GM18907 (cell line): ENCODE measurements around the gene APBA3.

Experiments
- ATAC-seq: cut with Tn5 transposase; IDR thresholded peaks from one replicate; pipeline ENCODE4 v1.9.1; 2021; ENCODE audit warnings: mild to moderate bottlenecking, moderate library complexity; ENCODE audit not compliant: unreplicated experiment

The APBA3 gene

GRCh38 chr19:3751236-3751635, 10.3 kb downstream of the APBA3 start:
- no peak for ATAC-seq

GRCh38 chr19:3750211-3750610, 11.3 kb downstream of the APBA3 start:
- ATAC-seq = no peak

DNA sequence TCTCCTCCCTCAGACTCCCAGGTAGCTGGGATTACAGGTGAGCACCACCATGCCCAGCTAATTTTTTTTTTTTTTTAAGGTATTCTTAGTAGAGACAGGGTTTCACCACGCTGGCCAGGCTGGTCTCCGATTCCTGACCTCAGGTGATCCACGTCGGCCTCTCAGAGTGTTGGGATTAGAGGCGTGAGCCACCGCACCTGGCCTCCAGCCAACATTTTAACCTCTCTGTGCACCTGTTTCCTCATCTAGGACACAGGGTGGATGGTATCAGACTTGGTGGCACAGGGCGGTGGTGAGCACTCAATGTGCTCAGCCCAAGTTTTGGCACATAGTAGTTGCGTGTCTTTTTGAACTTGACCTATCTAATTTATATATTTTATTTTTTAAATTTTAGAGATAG, 12.5 kb downstream of the APBA3 start:
- no peak for ATAC-seq

DNA sequence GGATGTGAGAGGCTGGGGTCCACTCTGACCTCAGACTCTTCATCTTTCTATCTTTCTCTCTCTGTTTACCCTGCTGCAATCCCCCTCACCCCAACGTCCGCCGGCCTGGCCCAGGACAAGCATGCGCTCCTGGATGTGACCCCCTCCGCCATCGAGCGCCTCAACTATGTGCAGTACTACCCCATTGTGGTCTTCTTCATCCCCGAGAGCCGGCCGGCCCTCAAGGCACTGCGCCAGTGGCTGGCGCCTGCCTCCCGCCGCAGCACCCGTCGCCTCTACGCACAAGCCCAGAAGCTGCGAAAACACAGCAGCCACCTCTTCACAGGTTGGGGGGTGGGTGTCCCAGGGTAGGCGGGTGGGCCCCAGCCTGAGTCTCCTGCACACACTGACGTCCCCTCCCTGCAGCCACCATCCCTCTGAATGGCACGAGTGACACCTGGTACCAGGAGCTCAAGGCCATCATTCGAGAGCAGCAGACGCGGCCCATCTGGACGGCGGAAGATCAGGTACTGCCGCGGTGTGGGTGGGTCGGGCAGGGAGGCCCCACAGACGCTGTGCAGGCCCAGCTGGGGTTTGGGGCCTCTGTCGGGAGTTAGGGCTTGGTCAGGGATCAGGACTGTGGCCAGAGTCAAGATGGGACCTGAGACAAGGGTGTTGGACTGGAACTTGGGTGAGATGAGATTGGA, 15.0 kb downstream of the APBA3 start:
- no peak for ATAC-seq

GRCh38 chr19:3745363-3746045, 16.0 kb downstream of the APBA3 start:
- ATAC-seq = no peak

GRCh38 chr19:3743486-3743885, 18.0 kb downstream of the APBA3 start:
- no peak for ATAC-seq

DNA sequence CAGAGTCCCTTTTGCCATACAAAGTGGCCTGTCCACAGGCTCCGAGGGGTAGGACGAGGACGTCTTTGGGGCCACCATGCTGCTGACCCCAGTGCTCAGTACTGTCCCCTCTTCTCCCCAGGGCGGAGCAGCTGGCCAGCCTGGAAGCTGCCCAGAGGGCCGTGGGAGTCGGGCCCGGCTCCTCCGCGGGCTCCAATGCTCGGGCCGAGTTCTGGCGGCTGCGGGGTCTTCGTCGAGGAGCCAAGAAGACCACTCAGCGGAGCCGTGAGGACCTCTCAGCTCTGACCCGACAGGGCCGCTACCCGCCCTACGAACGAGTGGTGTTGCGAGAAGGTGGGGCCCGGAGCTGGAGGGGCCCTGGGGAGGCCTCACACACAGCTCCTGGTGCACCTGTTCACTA, 21.1 kb downstream of the APBA3 start:
- ATAC-seq = no peak

DNA sequence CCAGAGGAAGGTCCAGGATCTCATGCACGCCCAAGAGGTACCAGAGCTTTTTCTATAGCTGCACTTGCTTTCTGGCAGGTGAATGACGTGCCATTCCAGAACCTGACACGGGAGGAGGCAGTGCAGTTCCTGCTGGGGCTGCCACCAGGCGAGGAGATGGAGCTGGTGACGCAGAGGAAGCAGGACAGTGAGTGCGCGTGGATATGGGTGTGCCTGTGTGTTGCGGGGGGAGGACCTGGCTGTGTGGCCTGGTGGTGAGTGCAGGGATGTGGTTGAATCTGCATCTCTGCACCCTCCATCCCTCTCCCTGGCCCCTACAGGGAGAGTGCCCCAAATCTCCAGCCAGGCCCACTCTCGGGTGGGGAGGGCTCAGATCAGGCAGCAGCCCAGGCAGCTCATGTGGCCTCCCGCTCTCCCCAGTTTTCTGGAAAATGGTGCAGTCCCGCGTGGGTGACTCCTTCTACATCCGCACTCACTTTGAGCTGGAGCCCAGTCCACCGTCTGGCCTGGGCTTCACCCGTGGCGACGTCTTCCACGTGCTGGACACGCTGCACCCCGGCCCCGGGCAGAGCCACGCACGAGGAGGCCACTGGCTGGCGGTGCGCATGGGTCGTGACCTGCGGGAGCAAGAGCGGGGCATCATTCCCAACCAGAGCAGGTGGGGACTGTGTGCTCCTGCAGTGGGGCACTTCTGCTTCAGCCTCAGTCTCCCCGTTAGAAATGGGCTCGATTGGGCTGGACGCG, 22.8 kb downstream of the APBA3 start:
- no peak for ATAC-seq

- no peak for ATAC-seq
These were observed 23.8 kb downstream of the APBA3 start for GRCh38 chr19:3737487-3738205.

DNA sequence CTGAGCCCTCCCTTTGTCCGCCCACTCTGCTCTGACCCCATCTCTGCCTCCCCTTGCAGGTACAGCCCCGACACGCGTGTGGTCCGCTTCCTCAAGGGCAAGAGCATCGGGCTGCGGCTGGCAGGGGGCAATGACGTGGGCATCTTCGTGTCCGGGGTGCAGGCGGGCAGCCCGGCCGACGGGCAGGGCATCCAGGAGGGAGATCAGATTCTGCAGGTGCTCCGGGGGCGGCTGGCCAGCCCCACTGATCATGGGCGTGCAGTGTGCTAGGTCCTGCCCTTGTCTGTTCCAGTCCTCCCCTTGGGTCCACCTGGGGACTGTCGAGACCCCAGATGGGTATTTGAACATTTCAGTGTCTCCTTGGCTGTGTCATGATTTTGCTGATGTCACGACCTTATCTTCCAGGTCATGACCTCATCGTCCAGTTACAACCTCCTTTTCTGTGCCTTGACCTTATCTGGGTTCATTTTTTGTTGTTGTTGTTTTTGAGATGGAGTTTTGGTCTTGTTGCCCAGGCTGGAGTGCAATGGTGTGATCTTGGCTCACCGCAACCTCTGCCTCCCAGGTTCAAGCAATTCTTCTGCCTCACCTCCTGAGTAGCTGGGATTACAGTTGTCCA, 25.3 kb downstream of the APBA3 start:
- ATAC-seq = no peak

GRCh38 chr19:3734310-3734600, 27.2 kb downstream of the APBA3 start:
- no peak for ATAC-seq

DNA sequence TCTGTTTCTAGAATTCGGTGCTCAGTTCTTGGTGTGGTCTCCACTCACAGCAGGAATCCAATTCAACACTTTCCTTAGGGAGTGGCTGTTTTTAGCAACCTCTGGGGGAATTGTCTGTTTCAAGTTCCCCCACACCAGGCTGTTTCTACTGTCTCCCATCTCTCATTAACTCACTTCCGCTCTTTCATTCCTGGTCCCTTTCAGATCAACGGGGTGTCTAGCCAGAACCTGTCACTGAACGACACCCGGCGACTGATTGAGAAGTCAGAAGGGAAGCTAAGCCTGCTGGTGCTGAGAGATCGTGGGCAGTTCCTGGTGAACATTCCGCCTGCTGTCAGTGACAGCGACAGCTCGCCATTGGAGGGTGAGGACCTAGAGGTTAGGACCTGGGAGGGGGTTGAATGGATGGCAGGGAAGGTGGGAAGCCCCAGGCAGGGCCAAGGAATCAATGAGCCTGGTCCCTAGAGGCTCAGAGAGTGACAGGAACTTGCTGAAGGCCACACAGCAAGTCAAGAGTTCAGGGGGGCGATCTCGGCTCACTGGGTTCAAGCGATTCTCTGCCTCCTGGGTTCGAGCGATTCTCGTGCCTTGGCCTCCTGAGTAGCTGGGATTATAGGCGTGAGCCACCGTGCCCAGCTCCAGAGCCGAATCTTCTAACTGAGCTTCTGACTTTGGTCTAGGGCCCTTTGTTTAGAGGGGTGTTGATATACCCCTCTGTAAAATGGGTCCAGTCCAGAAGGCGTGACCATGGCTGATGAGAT, 27.8 kb downstream of the APBA3 start:
- no peak for ATAC-seq

- no peak for ATAC-seq
These were observed 29.4 kb downstream of the APBA3 start for GRCh38 chr19:3732108-3732507.

DNA sequence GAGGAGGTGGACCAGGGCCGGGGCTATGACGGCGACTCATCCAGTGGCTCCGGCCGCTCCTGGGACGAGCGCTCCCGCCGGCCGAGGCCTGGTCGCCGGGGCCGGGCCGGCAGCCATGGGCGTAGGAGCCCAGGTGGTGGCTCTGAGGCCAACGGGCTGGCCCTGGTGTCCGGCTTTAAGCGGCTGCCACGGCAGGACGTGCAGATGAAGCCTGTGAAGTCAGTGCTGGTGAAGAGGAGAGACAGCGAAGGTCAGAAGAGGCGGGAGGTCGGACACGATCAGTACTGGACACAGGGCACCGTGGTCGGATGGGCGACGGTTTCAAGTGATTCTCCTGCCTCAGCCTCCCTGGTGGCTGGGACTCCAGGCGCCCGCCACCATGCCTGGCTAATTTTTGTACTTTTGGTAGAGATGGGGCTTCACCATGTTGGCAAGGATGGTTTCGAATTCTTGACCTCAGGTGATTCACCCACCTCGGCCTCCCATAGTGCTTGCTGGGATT, 31.0 kb downstream of the APBA3 start:
- ATAC-seq = no peak

- no peak for ATAC-seq
These were observed 35.7 kb downstream of the APBA3 start for GRCh38 chr19:3725640-3726310.

GRCh38 chr19:3725121-3725520, 36.4 kb downstream of the APBA3 start:
- no peak for ATAC-seq

GRCh38 chr19:3723883-3724282, 37.6 kb downstream of the APBA3 start:
- no peak for ATAC-seq

DNA sequence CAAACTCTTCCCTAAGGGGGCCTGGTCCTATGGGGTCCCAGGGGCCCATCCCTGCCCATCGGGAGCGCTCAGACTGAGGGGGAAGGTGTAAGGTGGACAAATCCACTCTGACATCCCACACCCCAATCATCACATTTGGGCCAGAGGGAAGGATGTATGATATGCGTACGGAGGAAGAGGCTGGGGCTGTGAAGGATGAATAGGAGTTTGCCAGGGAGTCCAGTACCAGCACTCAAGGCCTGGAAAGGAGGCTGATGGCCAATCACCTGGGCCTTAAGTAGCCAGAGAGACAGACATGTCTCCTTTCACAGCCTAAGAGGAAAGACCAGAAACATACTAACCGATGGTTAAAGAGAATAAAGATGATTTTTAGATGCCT, 38.4 kb downstream of the APBA3 start:
- ATAC-seq = no peak

DNA sequence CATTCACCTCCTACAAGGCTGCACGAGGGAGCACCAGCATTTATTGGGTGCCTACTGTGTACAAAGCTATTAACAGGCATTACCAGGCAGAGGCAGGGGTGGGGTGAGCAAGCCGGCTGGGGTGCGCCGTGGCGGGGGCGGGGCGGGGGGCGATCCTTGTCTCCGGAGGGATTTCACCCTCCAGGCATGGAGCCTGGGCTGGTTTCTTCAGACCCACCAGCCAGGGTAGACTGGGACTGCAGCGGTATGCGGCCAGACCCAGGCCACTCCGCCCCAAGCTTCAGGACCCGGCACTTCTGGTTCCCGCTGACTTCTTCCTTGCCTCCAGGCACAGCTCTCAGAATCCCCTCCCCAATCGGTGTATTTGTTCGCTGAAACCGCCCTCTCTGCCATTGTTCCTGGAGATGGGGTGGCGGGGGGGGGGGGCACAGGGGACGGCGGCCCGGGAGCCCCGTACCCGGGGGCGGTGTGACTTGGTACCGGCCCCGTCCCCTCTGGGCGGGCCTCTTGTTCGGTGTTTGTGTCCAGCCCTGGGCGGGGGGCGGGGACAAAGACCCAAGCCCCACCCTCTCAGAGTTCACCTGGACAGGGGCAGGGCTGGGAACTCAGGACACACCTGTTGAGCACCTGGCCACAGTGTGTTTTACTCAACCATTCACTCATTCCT, 38.9 kb downstream of the APBA3 start:
- no peak for ATAC-seq
